Cerebellar cortex (tissue), 1 donor: ENCODE results near the gene PFN2.
"Not testable (repeated sequence)": the region's sequence is repeated elsewhere in the genome, so short reads cannot be mapped to it uniquely, and the experiment has no call there.

Source experiments
- DNase-seq: peaks from one replicate; pipeline ENCODE4 v3.0.0-alpha.2; 2015; ENCODE audit warnings: low spot score

The PFN2 gene

GRCh38 chr3:149968216-149968615 is 2.5 kb downstream of the PFN2 start:
- no peak for DNase-seq

DNA sequence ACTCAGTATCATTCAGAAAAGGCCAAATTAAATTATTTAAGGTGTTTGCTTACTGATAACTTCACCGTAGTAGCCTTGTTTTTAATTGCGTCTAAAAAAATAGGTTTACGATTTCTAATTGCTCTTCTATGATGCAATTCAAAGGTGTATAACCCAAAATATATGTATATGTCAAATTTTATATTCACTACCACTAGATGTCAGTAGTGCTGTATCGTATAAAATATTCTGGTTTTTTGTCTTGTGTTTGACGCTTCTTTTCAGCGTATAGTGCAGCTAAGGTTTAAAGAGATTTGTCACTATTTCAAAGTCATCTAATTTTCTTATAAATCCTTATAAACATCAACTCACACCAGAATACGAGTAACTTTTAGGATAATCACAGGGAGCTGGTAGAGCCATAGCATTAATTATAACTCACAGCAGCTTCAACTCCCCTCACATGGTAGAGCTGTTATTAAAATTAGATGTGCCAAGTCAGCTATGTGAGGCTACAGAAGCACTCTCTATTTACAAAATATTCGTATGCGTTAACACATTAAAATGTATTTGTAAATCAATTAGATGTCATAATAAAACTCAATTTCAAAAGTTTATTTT is 3.5 kb downstream of the PFN2 start:
- peak; percentile 72 for DNase-seq

- DNase-seq: no peak
These were observed 5.4 kb downstream of the PFN2 start for GRCh38 chr3:149965278-149965677.

GRCh38 chr3:149964291-149964690 is 6.4 kb downstream of the PFN2 start:
- DNase-seq: no peak

GRCh38 chr3:149963485-149963884 is 7.2 kb downstream of the PFN2 start:
- no peak for DNase-seq

DNA sequence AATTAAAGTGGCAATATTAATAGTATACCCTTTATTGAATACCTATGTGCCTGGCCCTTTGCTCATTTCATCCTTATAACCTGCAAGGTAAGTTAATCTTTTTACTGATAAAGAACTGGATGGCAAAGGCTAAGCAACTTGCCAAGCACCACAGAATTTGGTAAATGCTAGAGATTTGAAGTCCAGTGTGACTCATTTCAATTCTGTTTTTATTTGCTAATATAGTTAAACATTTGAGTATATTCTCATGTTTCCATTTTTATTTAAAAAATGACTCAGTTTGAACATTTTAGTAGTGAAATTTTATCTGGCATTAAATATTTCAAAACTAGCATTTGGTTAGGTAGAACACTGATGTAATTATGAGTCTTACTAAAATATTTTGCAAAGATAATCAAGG is 11.3 kb downstream of the PFN2 start:
- DNase-seq: no peak

GRCh38 chr3:149958171-149958796 is 12.4 kb downstream of the PFN2 start:
- no peak for DNase-seq

GRCh38 chr3:149957361-149958125 is 13.2 kb downstream of the PFN2 start:
- DNase-seq: no peak

DNA sequence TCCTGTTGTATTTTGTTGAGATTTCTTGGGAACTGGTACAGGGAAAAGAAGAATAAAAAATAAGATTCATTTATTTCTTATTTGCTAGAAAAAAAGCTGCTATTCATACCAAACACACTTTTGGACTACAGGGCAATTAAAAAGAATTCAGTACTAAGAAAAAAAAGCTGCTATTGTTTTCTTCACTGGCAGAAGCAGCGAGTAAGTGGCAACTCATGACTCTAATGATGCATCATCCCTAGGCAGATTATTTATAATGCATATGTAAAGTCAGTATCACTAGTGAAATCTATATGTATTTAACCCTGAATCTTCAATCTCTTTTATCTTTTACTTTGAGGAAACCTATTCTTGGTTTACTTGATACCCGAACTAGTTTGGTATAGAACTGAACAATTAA is 15.2 kb downstream of the PFN2 start:
- no peak for DNase-seq

GRCh38 chr3:149954812-149955211 is 15.9 kb downstream of the PFN2 start:
- no peak for DNase-seq

DNA sequence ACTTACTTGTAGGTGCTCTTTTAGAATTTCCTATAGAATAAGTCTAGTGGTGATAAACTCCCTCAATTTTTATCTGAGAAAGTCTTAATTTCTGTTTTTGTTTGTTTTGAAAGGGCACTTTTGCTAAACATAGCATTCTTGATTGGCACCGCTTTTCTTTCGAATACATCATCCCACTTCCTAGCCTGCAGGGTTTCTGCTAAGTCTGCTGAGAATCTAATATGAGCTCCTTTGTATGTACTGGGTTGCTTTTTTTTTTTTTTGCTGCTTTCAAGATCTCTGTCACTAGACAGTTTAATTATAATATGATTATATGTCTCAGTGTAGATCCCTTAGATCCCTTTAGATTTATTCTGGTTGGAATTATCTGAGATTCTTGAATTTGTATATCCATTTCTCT is 21.5 kb downstream of the PFN2 start:
- DNase-seq: no peak

DNA sequence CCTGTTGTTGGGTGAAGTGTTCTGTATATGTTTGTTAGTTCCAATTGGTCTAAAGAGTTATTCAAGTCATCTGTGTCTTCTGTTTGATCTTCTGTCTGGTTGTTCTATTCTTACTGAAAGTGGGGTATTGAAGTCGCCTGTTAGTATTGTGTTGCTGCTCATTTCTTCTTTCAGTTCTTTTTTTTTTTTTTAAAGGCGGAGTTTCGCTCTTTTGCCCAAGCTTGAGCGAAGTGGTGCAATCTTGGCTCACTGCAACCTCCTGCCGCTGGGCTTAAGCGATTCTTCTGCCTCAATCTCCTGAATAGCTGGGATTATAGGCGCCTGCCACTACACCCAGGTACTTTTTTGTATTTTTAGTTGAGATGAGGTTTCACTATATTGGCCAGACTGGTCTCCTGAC is 23.5 kb downstream of the PFN2 start:
- DNase-seq: no peak

DNA sequence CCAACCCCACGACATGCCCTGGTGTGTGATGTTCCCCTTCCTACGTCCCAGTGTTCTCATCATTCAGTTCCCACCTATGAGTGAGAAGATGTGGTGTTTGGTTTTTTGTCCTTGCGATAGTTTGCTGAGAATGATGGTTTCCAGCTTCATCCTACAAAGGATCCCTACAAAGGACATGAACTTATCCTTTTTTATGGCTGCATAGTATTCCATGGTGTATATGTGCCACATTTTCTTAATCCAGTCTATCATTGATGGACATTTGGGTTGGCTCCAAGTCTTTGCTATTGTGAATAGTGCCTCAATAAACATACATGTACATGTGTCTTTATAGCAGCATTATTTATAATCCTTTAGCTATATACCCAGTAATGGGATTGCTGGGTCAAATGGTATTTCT is 26.7 kb downstream of the PFN2 start:
- not testable (repeated sequence) for DNase-seq

DNA sequence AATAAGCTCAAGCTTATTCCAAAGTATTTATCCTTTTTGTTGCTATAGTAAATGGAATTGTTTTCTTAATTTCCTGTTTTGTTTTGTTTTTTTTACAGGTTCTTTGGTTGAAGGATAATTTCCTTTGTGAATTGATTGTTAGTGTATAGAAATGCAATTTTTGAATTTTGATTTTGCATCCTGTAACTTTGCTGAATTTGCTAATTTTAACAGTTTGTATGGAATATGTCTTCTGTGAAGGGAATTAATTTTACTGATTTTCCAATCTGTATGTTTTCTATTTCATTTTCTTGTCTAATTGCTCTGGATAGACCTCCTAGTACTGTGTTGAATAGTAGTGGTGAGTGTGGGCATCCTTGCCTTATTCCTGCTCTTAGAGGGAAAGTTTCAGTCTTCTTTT is 28.3 kb downstream of the PFN2 start:
- no peak for DNase-seq

GRCh38 chr3:149941946-149942345 is 28.7 kb downstream of the PFN2 start:
- DNase-seq: no peak

DNA sequence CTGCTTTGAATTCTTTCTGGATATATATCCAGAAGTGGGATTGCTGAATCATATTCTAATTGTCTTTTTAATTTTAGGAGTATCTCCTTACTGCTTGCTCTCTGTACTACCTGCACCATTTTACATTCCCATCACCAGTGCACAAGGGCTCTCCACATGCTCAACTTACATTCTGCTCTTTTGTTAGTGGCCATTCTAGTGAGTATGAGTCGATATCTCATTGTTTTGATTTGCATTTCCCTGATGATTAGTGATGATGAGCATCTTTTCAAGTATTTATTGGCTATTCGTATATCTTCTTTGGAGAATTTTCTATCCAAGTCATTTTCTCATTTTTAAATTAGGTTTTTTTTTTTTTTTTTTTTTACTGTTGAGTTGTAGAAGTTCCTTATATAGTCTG is 29.5 kb downstream of the PFN2 start:
- no peak for DNase-seq

GRCh38 chr3:149938392-149939055 is 32.2 kb downstream of the PFN2 start:
- DNase-seq: not testable (repeated sequence)

DNA sequence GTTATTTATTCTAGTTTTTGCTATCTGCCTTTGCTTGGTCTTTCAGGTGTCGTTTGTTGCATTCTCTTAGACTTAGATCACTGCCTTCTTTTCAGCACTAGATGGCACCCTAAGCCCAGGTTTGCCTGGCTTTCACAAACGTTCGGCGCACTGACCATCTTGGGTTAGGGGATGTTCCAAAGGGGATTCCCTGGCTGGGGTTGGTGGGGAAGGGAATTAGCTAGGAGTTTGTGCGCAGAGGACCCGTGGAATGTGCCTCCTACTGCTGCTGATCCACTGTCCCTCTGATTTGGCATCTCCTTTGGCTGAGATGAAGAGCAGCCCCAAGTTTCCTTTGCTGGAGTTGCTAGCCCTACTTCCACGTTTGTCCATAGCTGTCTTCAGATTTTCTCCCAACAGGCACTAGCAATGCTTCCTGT is 33.9 kb downstream of the PFN2 start:
- DNase-seq: peak; percentile 66

DNA sequence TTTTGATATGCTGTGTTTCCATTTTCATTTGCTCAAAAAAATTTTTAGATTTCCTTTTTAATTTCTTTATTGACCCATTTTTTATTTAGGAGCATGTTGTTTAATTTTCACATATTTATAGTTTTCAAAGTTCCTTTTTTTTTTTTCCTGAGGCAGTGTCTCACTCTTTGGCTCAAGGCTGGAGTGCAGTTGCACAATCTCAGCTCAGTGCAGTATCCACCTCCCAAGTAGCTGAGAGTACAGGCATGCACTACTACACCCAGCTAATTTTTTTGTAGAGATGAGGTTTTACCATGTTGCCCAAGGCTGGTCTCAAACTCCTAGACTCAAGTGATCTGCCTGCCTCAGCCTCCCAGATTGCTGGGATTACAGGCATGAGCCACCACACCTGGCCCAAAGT is 36.2 kb downstream of the PFN2 start:
- DNase-seq: no peak

GRCh38 chr3:149933858-149934257 is 36.8 kb downstream of the PFN2 start:
- no peak for DNase-seq

DNA sequence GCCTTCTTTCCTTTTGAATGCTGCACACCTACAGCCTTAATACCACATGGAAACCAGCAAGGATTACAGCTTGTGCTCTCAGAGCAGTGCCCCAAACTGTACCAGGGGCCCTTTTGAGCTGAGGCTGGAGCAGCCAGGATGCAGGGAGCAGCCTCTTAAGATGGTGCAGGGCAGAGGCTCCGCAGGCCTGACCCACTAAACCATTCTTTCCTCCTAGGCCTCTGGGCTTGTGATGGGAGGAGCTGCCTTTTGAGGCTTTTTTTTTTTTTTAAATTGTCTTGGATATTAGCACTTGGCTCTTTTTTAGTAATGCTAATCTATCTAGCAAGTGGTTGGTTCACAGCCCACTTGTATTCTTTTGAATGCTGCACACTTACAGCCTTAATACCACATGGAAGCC is 37.7 kb downstream of the PFN2 start:
- DNase-seq: no peak

GRCh38 chr3:149920119-149920518 is 50.6 kb downstream of the PFN2 start:
- DNase-seq: no peak

- DNase-seq: no peak
These were observed 51.2 kb downstream of the PFN2 start for GRCh38 chr3:149919509-149919908.
